GM12892 (cell line): ENCODE measurements around the gene TXN2.

Experiments used
- POLR2A ChIP-seq: IDR thresholded peaks from 2 replicates; pipeline ENCODE4 v1.6.1; 2011; ENCODE audit warnings: low read depth, low read length, control low read depth
- POLR2AphosphoS5 ChIP-seq: IDR thresholded peaks from 2 replicates; pipeline ENCODE4 v1.6.1; 2011; ENCODE audit warnings: low read depth, low read length, control low read depth

DNA sequence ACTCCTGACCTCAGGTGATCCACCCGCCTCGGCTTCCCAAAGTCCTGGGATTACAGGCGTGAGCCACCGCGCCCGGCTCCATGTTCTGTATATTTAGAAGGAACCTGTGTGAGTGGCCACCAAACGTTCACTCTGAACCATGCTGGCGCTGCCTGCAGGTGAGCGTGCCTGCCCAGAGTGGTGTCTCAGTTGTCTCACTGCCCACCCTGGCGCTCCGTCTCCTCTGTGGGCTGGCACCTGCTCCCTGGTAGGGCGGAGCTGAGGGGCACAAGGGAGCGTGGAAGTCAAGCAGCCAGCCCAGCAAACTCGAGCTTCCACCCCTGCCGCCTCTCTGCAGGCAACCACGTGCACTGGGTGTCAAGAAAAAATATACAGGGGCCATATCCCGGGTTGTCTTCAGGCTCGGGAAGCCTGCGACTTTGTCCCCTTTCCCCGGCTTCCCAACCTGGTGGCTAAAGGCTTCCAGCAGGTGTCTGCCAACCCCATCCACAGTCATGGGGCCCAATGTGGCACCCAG, 16.7 kb downstream of the TXN2 start:
- no peak for TF ChIP-seq POLR2AphosphoS5
- TF ChIP-seq POLR2A, result no peak
